HEK293 (cell line): Measurements from ENCODE around the gene BHLHE41.

Experiments
- BCL11B ChIP-seq: fragments of 450-650 bp; formaldehyde crosslinking; IDR thresholded peaks from 2 replicates; pipeline ENCODE4 v1.5.1; 2016; ENCODE audit warnings: low read depth, missing biosample characterization, missing genetic modification characterization
- BCL6B ChIP-seq: fragments of 450-650 bp; formaldehyde crosslinking; IDR thresholded peaks from 2 replicates; pipeline ENCODE4 v1.5.1; 2017; ENCODE audit warnings: missing biosample characterization, missing genetic modification characterization
- EGR2 ChIP-seq: fragments of 450-650 bp; formaldehyde crosslinking; IDR thresholded peaks from 2 replicates; pipeline ENCODE4 v1.5.1; 2016; ENCODE audit warnings: low read depth, missing biosample characterization, missing genetic modification characterization
- GLIS2 ChIP-seq: fragments of 450-650 bp; formaldehyde crosslinking; IDR thresholded peaks from 2 replicates; pipeline ENCODE4 v1.5.1; 2016; ENCODE audit warnings: missing biosample characterization, missing genetic modification characterization
- IKZF3 ChIP-seq: fragments of 450-650 bp; IDR thresholded peaks from 2 replicates; pipeline ENCODE4 v1.5.0; 2018; ENCODE audit warnings: missing biosample characterization, mild to moderate bottlenecking, missing genetic modification characterization, moderate library complexity
- KLF1 ChIP-seq: fragments of 450-650 bp; formaldehyde crosslinking; IDR thresholded peaks from 2 replicates; pipeline ENCODE4 v1.5.1; 2016; ENCODE audit warnings: missing biosample characterization, missing genetic modification characterization
- KLF8 ChIP-seq: fragments of 450-650 bp; formaldehyde crosslinking; IDR thresholded peaks from 2 replicates; pipeline ENCODE4 v1.5.1; 2016; ENCODE audit warnings: missing biosample characterization, missing genetic modification characterization
- KLF9 ChIP-seq: fragments of 450-650 bp; formaldehyde crosslinking; IDR thresholded peaks from 2 replicates; pipeline ENCODE4 v1.5.1; 2016; ENCODE audit warnings: missing biosample characterization, missing genetic modification characterization, low read depth
- OSR2 ChIP-seq: fragments of 450-650 bp; formaldehyde crosslinking; IDR thresholded peaks from 2 replicates; pipeline ENCODE4 v1.5.1; 2016; ENCODE audit warnings: missing biosample characterization, missing genetic modification characterization
- PATZ1 ChIP-seq: fragments of 450-650 bp; formaldehyde crosslinking; IDR thresholded peaks from 2 replicates; pipeline ENCODE4 v1.5.1; 2016; ENCODE audit warnings: missing biosample characterization, missing genetic modification characterization
- SP3 ChIP-seq: fragments of 450-650 bp; formaldehyde crosslinking; IDR thresholded peaks from 2 replicates; pipeline ENCODE4 v1.5.1; 2016; ENCODE audit warnings: missing biosample characterization, missing genetic modification characterization
- SP7 ChIP-seq: fragments of 450-650 bp; formaldehyde crosslinking; IDR thresholded peaks from 2 replicates; pipeline ENCODE4 v1.5.1; 2016; ENCODE audit warnings: missing biosample characterization, missing genetic modification characterization
- ZBTB20 ChIP-seq: fragments of 450-650 bp; formaldehyde crosslinking; IDR thresholded peaks from 2 replicates; pipeline ENCODE4 v1.5.1; 2016; ENCODE audit warnings: missing biosample characterization, missing genetic modification characterization
- ZBTB26 ChIP-seq: fragments of 450-650 bp; formaldehyde crosslinking; optimal IDR thresholded peaks from 2 replicates; pipeline ENCODE3; 2016; ENCODE audit warnings: missing biosample characterization, mild to moderate bottlenecking, missing genetic modification characterization
- ZBTB49 ChIP-seq: fragments of 450-650 bp; formaldehyde crosslinking; IDR thresholded peaks from 2 replicates; pipeline ENCODE4 v1.5.1; 2016; ENCODE audit warnings: missing biosample characterization, missing genetic modification characterization, low read depth
- ZNF169 ChIP-seq: fragments of 450-650 bp; formaldehyde crosslinking; IDR thresholded peaks from 2 replicates; pipeline ENCODE4 v1.5.1; 2016; ENCODE audit warnings: missing biosample characterization, missing genetic modification characterization
- ZNF239 ChIP-seq: fragments of 450-650 bp; formaldehyde crosslinking; IDR thresholded peaks from 2 replicates; pipeline ENCODE4 v1.5.1; 2016; ENCODE audit warnings: missing biosample characterization, missing genetic modification characterization
- ZNF24 ChIP-seq: fragments of 450-650 bp; formaldehyde crosslinking; IDR thresholded peaks from 2 replicates; pipeline ENCODE4 v1.5.1; 2016; ENCODE audit warnings: missing biosample characterization, missing genetic modification characterization
- ZNF274 ChIP-seq, 2 experiments: fragments of 200-500 bp in 1 of 2; fragments of 450-650 bp in 1 of 2; sonication (Bioruptor generic) in 1 of 2; formaldehyde crosslinking in 1 of 2; IDR thresholded peaks; 2 replicates each; pipeline versions ENCODE4 v1.5.1 to v1.6.1; 2014 to 2016; ENCODE audit warnings: borderline replicate concordance in 1 of 2, inconsistent platforms in 1 of 2, low read length in 1 of 2, missing biosample characterization in 1 of 2, missing genetic modification characterization in 1 of 2
- ZNF398 ChIP-seq: fragments of 450-650 bp; formaldehyde crosslinking; IDR thresholded peaks from 2 replicates; pipeline ENCODE4 v1.5.1; 2017; ENCODE audit warnings: missing biosample characterization, missing genetic modification characterization
- ZNF416 ChIP-seq: fragments of 450-650 bp; formaldehyde crosslinking; IDR thresholded peaks from 2 replicates; pipeline ENCODE4 v1.5.1; 2016; ENCODE audit warnings: missing biosample characterization, missing genetic modification characterization
- ZNF544 ChIP-seq: fragments of 450-650 bp; formaldehyde crosslinking; IDR thresholded peaks from 2 replicates; pipeline ENCODE4 v1.5.0; 2017; ENCODE audit warnings: missing biosample characterization, missing genetic modification characterization
- ZNF600 ChIP-seq: fragments of 450-650 bp; formaldehyde crosslinking; IDR thresholded peaks from 2 replicates; pipeline ENCODE4 v1.5.1; 2016; ENCODE audit warnings: missing biosample characterization, missing genetic modification characterization
- ZNF664 ChIP-seq: fragments of 450-650 bp; formaldehyde crosslinking; IDR thresholded peaks from 2 replicates; pipeline ENCODE4 v1.5.1; 2016; ENCODE audit warnings: missing biosample characterization, missing genetic modification characterization
- ZNF747 ChIP-seq: fragments of 450-650 bp; formaldehyde crosslinking; IDR thresholded peaks from 2 replicates; pipeline ENCODE4 v1.5.1; 2016; ENCODE audit warnings: missing biosample characterization, missing genetic modification characterization
- ZNF785 ChIP-seq: fragments of 450-650 bp; formaldehyde crosslinking; IDR thresholded peaks from 2 replicates; pipeline ENCODE4 v1.5.1; 2016; ENCODE audit warnings: missing biosample characterization, missing genetic modification characterization
- ZNF792 ChIP-seq: fragments of 450-650 bp; formaldehyde crosslinking; IDR thresholded peaks from 2 replicates; pipeline ENCODE4 v1.5.1; 2016; ENCODE audit warnings: missing biosample characterization, missing genetic modification characterization
- ZNF843 ChIP-seq: fragments of 450-650 bp; formaldehyde crosslinking; IDR thresholded peaks from 2 replicates; pipeline ENCODE4 v1.5.1; 2016; ENCODE audit warnings: missing biosample characterization, missing genetic modification characterization
- ZSCAN4 ChIP-seq: fragments of 450-650 bp; formaldehyde crosslinking; IDR thresholded peaks from 2 replicates; pipeline ENCODE4 v1.5.1; 2017; ENCODE audit warnings: missing biosample characterization, missing genetic modification characterization

Gene BHLHE41

GRCh38 chr12:26125400-26126339 lies 833 bp upstream of the BHLHE41 start (continued):
- TF ChIP-seq ZNF239: no peak
- peak; percentile 88 for TF ChIP-seq ZNF600
- TF ChIP-seq IKZF3 (tag by site-specific recombination): peak; percentile 10
- no peak for TF ChIP-seq ZNF274 (IDR thresholded peaks at IDR 0.05; ENCODE audit: low read length)
- TF ChIP-seq ZNF274 (tag by site-specific recombination; IDR thresholded peaks at IDR 0.05; ENCODE audit: borderline replicate concordance): no peak
- TF ChIP-seq ZNF24 (tag by site-specific recombination): peak; percentile 58
- TF ChIP-seq ZNF416 (tag by site-specific recombination): no peak
- peak; percentile 99 for TF ChIP-seq ZBTB20 (tag by site-specific recombination)
- peak; percentile 57; the same call in 1 of the 2 replicates for TF ChIP-seq BCL11B (tag by site-specific recombination)
- TF ChIP-seq ZNF785 (tag by site-specific recombination): 0 out of 2 replicates have a peak, but pooled peaks have one; percentile 23
- peak; percentile 98 for TF ChIP-seq ZBTB26 (tag by site-specific recombination)
- TF ChIP-seq BCL6B: no peak
- peak; percentile 94 for TF ChIP-seq ZNF398 (tag by site-specific recombination)
- TF ChIP-seq ZNF792 (tag by site-specific recombination): 0 out of 2 replicates have a peak, but pooled peaks have one; percentile 45
- TF ChIP-seq ZSCAN4: no peak
- TF ChIP-seq ZNF747 (tag by site-specific recombination): no peak
- peak; percentile 71; the same call in 1 of the 2 replicates for TF ChIP-seq KLF8
- TF ChIP-seq KLF9 (tag by site-specific recombination): peak; percentile 42
- peak; percentile 72 for TF ChIP-seq EGR2 (tag by site-specific recombination)
- TF ChIP-seq SP7: peak; percentile 60; the same call in 1 of the 2 replicates
- peak; percentile 74 for TF ChIP-seq OSR2 (tag by site-specific recombination)
- no peak for TF ChIP-seq ZNF169
- TF ChIP-seq KLF1 (tag by site-specific recombination): peak; percentile 30; the same call in 1 of the 2 replicates
- no peak for TF ChIP-seq ZNF843 (tag by site-specific recombination)
- TF ChIP-seq ZBTB49 (tag by site-specific recombination): no peak
- TF ChIP-seq GLIS2: peak; percentile 86
- TF ChIP-seq ZNF544 (tag by site-specific recombination): no peak
- TF ChIP-seq ZNF664 (tag by site-specific recombination): no peak
- no peak for TF ChIP-seq SP3 (tag by site-specific recombination)
- TF ChIP-seq PATZ1: peak; percentile 87
